Skeletal muscle cell (primary cell): ENCODE data around the gene ARHGEF6.

ENCODE experiments used
- DNase-seq: peaks from one replicate; pipeline ENCODE4 v3.0.0-alpha.2; 2010; ENCODE audit warnings: low read depth
- H3K4me3 ChIP-seq: 2 replicates; pipeline ENCODE4 v1.5.1; 2011; ENCODE audit warnings: low read depth, mild to moderate bottlenecking, control low read depth, low read length, moderate library complexity

The ARHGEF6 gene

GRCh38 chrX:136658151-136658550 lies 122.6 kb downstream of the ARHGEF6 start:
- DNase-seq = no peak
- no peak overlapping the region for H3K4me3 ChIP-seq

- no peak overlapping the region for H3K4me3 ChIP-seq
- DNase-seq = no peak
These were observed 124.3 kb downstream of the ARHGEF6 start for GRCh38 chrX:136656361-136656964.

- peak; percentile 8 for DNase-seq
- H3K4me3 ChIP-seq = no peak overlapping the region
These were observed 127.7 kb downstream of the ARHGEF6 start for GRCh38 chrX:136652822-136653723.

- H3K4me3 ChIP-seq = no peak overlapping the region
- no peak for DNase-seq
These were observed 129.9 kb downstream of the ARHGEF6 start for GRCh38 chrX:136650811-136651210.

GRCh38 chrX:136647677-136648360 lies 132.9 kb downstream of the ARHGEF6 start, which contains the start of gene CD40LG:
Gene CD40LG (plus strand): TSS chrX:136648158. CDS start chrX:136648249, 91 bp downstream.
- DNase-seq = no peak

GRCh38 chrX:136646602-136647239 lies 134.0 kb downstream of the ARHGEF6 start:
- no peak for DNase-seq
- H3K4me3 ChIP-seq = no peak overlapping the region

More at GRCh38 chrX:136647677-136648360, 132.9 kb downstream of the ARHGEF6 start, which contains the start of gene CD40LG:
- H3K4me3 ChIP-seq = no peak within 1 kb of the TSS

GRCh38 chrX:136643243-136643642 lies 137.5 kb downstream of the ARHGEF6 start:
- no peak overlapping the region for H3K4me3 ChIP-seq
- no peak for DNase-seq

GRCh38 chrX:136639506-136640176 lies 141.1 kb downstream of the ARHGEF6 start:
- no peak overlapping the region for H3K4me3 ChIP-seq
- DNase-seq = peak; percentile 6

- H3K4me3 ChIP-seq = no peak overlapping the region
- DNase-seq = no peak
These were observed 144.6 kb downstream of the ARHGEF6 start for GRCh38 chrX:136636121-136636520.

- H3K4me3 ChIP-seq = no peak overlapping the region
- DNase-seq = no peak
These were observed 145.5 kb downstream of the ARHGEF6 start for GRCh38 chrX:136635235-136635634.

- no peak overlapping the region for H3K4me3 ChIP-seq
- DNase-seq = no peak
These were observed 149.9 kb downstream of the ARHGEF6 start for GRCh38 chrX:136630881-136631280.

- no peak overlapping the region for H3K4me3 ChIP-seq
- DNase-seq = no peak
These were observed 151.5 kb downstream of the ARHGEF6 start for GRCh38 chrX:136629084-136629750.

GRCh38 chrX:136627409-136627808 lies 153.3 kb downstream of the ARHGEF6 start:
- DNase-seq = no peak
- no peak overlapping the region for H3K4me3 ChIP-seq

- no peak for DNase-seq
- no peak overlapping the region for H3K4me3 ChIP-seq
These were observed 153.8 kb downstream of the ARHGEF6 start for GRCh38 chrX:136626891-136627290.

- no peak overlapping the region for H3K4me3 ChIP-seq
- DNase-seq = no peak
These were observed 154.5 kb downstream of the ARHGEF6 start for GRCh38 chrX:136626237-136626636.

- H3K4me3 ChIP-seq = no peak overlapping the region
- no peak for DNase-seq
These were observed 155.5 kb downstream of the ARHGEF6 start for GRCh38 chrX:136625246-136625645.

- no peak for DNase-seq
- H3K4me3 ChIP-seq = no peak overlapping the region
These were observed 157.3 kb downstream of the ARHGEF6 start for GRCh38 chrX:136623396-136623795.

- DNase-seq = no peak
- H3K4me3 ChIP-seq = no peak overlapping the region
These were observed 158.2 kb downstream of the ARHGEF6 start for GRCh38 chrX:136622568-136622967.

GRCh38 chrX:136620780-136621179 lies 160.0 kb downstream of the ARHGEF6 start:
- no peak for DNase-seq
- H3K4me3 ChIP-seq = no peak overlapping the region
